CD4-positive, alpha-beta T cell (primary cell): Measurements from ENCODE around the gene LGI1. TPM values are rescaled to one million over a fixed set of nuclear protein-coding genes. Genes with fewer than 3 reads are reported as not detected.

ENCODE experiments used
- ATAC-seq: fragments of 200-7000 bp; cut with Tn5 transposase; one replicate; pipeline ENCODE4 v1.10.0; 2022; ENCODE audit warnings: mild to moderate bottlenecking; ENCODE audit not compliant: poor library complexity
- CTCF ChIA-PET: fragments of 350-600 bp; sonication (Branson Sonifier 250); formaldehyde crosslinking; loops from one replicate; lab custom pipeline; 2021; ENCODE audit warnings: antibody characterized with exemption, inconsistent platforms; lab: Charles Lee
- POLR2A ChIA-PET: fragments of 350-600 bp; sonication (Branson Sonifier 250); formaldehyde crosslinking; loops from one replicate; lab custom pipeline; 2021; ENCODE audit warnings: antibody characterized with exemption, inconsistent platforms; lab: Charles Lee
- DNase-seq, 14 experiments: peaks; one replicate each; pipeline ENCODE4 v3.0.0-alpha.2; 2013 to 2020; ENCODE audit warnings: mixed read lengths in 2 of 14
- H3K27ac ChIP-seq, 2 donors: one replicate each; pipeline versions ENCODE4 v1.5.1 to v1.7.0; 2013; ENCODE audit warnings: low read length in 2 of 2, low read depth in 1 of 2, mild to moderate bottlenecking in 1 of 2
- H3K27me3 ChIP-seq, 2 experiments: 1 replicate in 1 of 2; 2 replicates in 1 of 2; pipeline versions ENCODE4 v1.6.1 to v1.7.0; 2013; ENCODE audit warnings: low read length in 2 of 2, control low read depth in 1 of 2, mild to moderate bottlenecking in 1 of 2, moderate library complexity in 1 of 2; ENCODE audit not compliant: insufficient read depth in 2 of 2, control insufficient read depth in 1 of 2
- H3K36me3 ChIP-seq: one replicate; pipeline ENCODE4 v1.6.1; 2013; ENCODE audit warnings: low read length, control low read depth; ENCODE audit not compliant: insufficient read depth
- H3K4me1 ChIP-seq: one replicate; pipeline ENCODE4 v1.6.1; 2013; ENCODE audit warnings: low read length, control low read depth; ENCODE audit not compliant: insufficient read depth
- H3K4me3 ChIP-seq: one replicate; pipeline ENCODE4 v1.5.1; 2013; ENCODE audit warnings: mild to moderate bottlenecking, low read length, moderate library complexity
- H3K9me3 ChIP-seq, 2 experiments: 1 replicate in 1 of 2; 2 replicates in 1 of 2; pipeline versions ENCODE4 v1.6.1 to v1.7.0; 2013; ENCODE audit warnings: low read length in 2 of 2, mild to moderate bottlenecking in 2 of 2, control low read depth in 1 of 2, moderate library complexity in 1 of 2; ENCODE audit not compliant: control insufficient read depth in 1 of 2, insufficient read depth in 1 of 2
- H3K27ac Mint-ChIP-seq: one replicate; pipeline ENCODE4 v1.8.0; 2020; ENCODE audit warnings: mixed read lengths
- H3K27me3 Mint-ChIP-seq: one replicate; pipeline ENCODE4 v1.8.0; 2021; ENCODE audit warnings: mixed read lengths
- H3K36me3 Mint-ChIP-seq: one replicate; pipeline ENCODE4 v1.8.0; 2021; ENCODE audit warnings: low read depth, mixed read lengths
- H3K4me1 Mint-ChIP-seq: one replicate; pipeline ENCODE4 v1.8.0; 2021; ENCODE audit warnings: low read depth, mixed read lengths
- H3K4me3 Mint-ChIP-seq: one replicate; pipeline ENCODE4 v1.8.0; 2020; ENCODE audit warnings: mild to moderate bottlenecking, mixed read lengths
- H3K9me3 Mint-ChIP-seq: one replicate; pipeline ENCODE4 v1.8.0; 2020; ENCODE audit warnings: mixed read lengths
- intact Hi-C, 2 experiments: fragments of 100-400 bp; cut with DNase I in 1 of 2; cut with micrococcal nuclease in 1 of 2; formaldehyde crosslinking; loops; one replicate each; pipeline versions ENCODE4 v1.15.1 to v1.9.0; 2023 to 2025; cut with DNase I, micrococcal nuclease
- total RNA-seq, 174 experiments: library from RNA in 2 of 174; stranded (reverse) in 2 of 174; gene quantifications; one replicate each; pipeline ENCODE4 v1.2.3 and lab custom pipeline; 2021 to 2026
- TF ChIP-seq, protein P1 (sequence below): fragments of 200-600 bp; IDR thresholded peaks from one replicate; pipeline ENCODE4 v1.8.0; 2022; ENCODE audit warnings: antibody characterized with exemption, mild to moderate bottlenecking

LGI1 gene
- total RNA-seq, 2 experiments from 2014 or later = not detected

DNA sequence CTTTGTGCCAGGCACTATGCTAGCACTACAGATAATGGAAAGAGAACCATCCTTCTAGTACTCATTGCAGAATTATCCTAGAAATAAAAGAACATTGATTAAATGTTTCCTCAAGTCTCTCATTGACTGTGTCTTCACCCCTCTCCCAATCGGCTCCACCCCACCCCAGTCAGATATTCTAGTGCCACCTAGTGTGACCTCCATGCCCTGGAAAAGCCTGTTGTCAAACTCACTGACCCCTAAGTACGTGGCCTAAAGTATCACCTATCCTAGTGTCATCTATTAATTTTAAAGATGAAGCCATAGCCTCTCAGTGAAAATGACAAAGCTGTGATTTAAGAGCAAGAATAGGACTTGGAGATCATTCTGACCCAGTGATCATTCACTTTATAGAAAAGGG, 26.3 kb downstream of the LGI1 start:
- Histone ChIP-seq H3K4me1 (no peaks in the 10 kb centered on the region), H3K4me3 (no peak overlapping the region), H3K27ac (no peak overlapping the region), H3K9me3 (no peaks in the 10 kb centered on the region), H3K36me3 (no peaks in the 10 kb centered on the region), H3K27me3 (peaks cover 3% of the 10 kb centered on the region in 2 experiments)
- DNase-seq (no peak), ATAC-seq (no peak)
- POLR2A ChIA-PET = no interaction called here
- Mint-ChIP-seq H3K27ac (no peak overlapping the region), H3K27me3 (peaks cover 9% of the 10 kb centered on the region), H3K4me3 (no peak overlapping the region), H3K9me3 (no peaks in the 10 kb centered on the region), H3K36me3 (no peaks in the 10 kb centered on the region), H3K4me1 (no peaks in the 10 kb centered on the region)
- TF ChIP-seq, protein P1, sequence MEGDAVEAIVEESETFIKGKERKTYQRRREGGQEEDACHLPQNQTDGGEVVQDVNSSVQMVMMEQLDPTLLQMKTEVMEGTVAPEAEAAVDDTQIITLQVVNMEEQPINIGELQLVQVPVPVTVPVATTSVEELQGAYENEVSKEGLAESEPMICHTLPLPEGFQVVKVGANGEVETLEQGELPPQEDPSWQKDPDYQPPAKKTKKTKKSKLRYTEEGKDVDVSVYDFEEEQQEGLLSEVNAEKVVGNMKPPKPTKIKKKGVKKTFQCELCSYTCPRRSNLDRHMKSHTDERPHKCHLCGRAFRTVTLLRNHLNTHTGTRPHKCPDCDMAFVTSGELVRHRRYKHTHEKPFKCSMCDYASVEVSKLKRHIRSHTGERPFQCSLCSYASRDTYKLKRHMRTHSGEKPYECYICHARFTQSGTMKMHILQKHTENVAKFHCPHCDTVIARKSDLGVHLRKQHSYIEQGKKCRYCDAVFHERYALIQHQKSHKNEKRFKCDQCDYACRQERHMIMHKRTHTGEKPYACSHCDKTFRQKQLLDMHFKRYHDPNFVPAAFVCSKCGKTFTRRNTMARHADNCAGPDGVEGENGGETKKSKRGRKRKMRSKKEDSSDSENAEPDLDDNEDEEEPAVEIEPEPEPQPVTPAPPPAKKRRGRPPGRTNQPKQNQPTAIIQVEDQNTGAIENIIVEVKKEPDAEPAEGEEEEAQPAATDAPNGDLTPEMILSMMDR = no peak
- CTCF ChIA-PET = no interaction called here
- intact Hi-C loops = no loop called here

DNA sequence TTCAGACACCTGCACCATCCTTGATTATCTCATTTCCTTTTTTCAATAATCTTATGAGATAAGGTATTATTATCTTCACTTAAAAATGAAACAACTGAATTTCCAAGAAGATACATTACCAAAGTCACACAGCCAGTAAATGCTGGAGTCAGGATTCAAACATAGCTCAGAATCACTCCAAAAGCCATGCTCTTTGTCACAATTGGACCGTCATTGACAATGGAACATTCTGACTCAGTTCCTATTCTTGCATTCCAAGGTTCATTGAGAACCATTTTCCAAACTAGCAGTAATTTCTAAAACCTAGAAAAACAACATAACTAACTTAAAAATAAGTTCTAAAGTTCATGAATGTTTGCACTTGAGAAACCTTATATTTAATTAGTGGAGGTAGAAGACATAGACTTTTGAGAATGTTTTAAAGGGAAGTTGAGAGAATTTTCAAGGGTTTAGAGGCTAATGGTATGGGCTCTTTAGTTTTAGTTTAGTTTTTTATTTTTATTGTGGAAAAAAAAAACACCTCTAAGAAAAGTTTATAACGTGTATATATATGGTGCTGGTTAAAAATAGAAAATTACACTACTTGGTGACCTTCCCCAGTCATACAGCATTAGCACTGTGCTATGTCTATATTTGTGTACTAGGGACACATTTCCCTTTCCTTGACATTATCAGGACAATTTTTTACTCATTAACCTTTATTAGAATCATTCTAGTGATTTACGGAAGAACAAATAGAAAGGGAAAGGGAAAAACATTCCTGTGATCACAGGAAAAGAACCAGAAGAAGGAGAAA, 30.9 kb downstream of the LGI1 start:
- POLR2A ChIA-PET = no interaction called here
- H3K4me1 ChIP-seq = no peaks in the 10 kb centered on the region
- H3K27ac ChIP-seq = no peak overlapping the region
- CTCF ChIA-PET = no interaction called here
- H3K9me3 Mint-ChIP-seq = no peaks in the 10 kb centered on the region
- peaks cover 27% of the 10 kb centered on the region for H3K27me3 Mint-ChIP-seq
- H3K27me3 ChIP-seq = peaks cover 0 to 9% of the 10 kb centered on the region in 2 experiments
- ATAC-seq (no peak), DNase-seq (no peak)
- H3K4me1 Mint-ChIP-seq = no peaks in the 10 kb centered on the region
- H3K4me3 ChIP-seq = no peak overlapping the region
- H3K36me3 ChIP-seq = no peaks in the 10 kb centered on the region
- H3K4me3 Mint-ChIP-seq = no peak overlapping the region
- H3K27ac Mint-ChIP-seq = no peak overlapping the region
- intact Hi-C loops = no loop called here
- H3K36me3 Mint-ChIP-seq = no peaks in the 10 kb centered on the region
- no peaks in the 10 kb centered on the region for H3K9me3 ChIP-seq
- TF ChIP-seq, protein P1 = no peak

DNA sequence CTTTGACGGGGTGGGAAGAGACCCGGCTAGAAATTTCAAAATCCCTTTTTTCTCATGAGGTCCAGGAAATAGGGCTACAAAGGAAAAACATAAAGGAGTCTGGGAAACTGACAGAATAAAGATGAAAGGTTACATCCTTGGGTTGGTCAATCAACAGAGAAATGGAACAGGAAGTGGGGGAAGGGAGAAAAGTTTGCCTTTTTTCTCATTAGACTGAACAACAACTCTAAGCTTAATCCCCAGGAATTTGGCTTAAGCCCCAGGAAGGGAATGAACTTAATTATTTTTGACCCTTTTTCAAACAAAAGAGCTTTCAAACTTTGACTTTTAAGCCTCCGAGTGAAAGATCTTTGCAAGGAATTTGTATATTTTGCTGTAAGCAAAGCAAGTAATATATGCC, 32.7 kb downstream of the LGI1 start:
- Mint-ChIP-seq H3K4me3 (no peak overlapping the region), H3K27ac (no peak overlapping the region), H3K9me3 (no peaks in the 10 kb centered on the region), H3K27me3 (peaks cover 35% of the 10 kb centered on the region), H3K36me3 (no peaks in the 10 kb centered on the region), H3K4me1 (no peaks in the 10 kb centered on the region)
- TF ChIP-seq, protein P1 = no peak
- ATAC-seq (no peak), DNase-seq (no peak)
- CTCF ChIA-PET = no interaction called here
- no peak overlapping the region for H3K27ac ChIP-seq
- peaks cover 0 to 15% of the 10 kb centered on the region in 2 experiments for H3K27me3 ChIP-seq
- intact Hi-C loops = no loop called here
- H3K36me3 ChIP-seq = no peaks in the 10 kb centered on the region
- POLR2A ChIA-PET = no interaction called here
- H3K4me1 ChIP-seq = no peaks in the 10 kb centered on the region
- H3K9me3 ChIP-seq = no peaks in the 10 kb centered on the region
- no peak overlapping the region for H3K4me3 ChIP-seq
